Mammary epithelial cell (primary cell): ENCODE results near the gene TRAPPC3L.

Experiments used
- EZH2 ChIP-seq: IDR thresholded peaks from 2 replicates; pipeline ENCODE4 v1.6.1; 2012; ENCODE audit warnings: low read length, inconsistent platforms, borderline replicate concordance
- TF ChIP-seq, protein P1 (sequence below), 2 donors: IDR thresholded peaks in 1 of 2; conservative IDR thresholded peaks in 1 of 2; 2 replicates each; pipeline ENCODE4 v1.5.1; 2011 to 2012; ENCODE audit warnings: inconsistent platforms in 2 of 2, low read length in 2 of 2, mild to moderate bottlenecking in 2 of 2, control low read depth in 1 of 2, low read depth in 1 of 2; ENCODE audit not compliant: insufficient read depth in 1 of 2; ENCODE audit errors: extremely low read depth in 1 of 2

- no peak for TF ChIP-seq EZH2
- TF ChIP-seq, protein P1, sequence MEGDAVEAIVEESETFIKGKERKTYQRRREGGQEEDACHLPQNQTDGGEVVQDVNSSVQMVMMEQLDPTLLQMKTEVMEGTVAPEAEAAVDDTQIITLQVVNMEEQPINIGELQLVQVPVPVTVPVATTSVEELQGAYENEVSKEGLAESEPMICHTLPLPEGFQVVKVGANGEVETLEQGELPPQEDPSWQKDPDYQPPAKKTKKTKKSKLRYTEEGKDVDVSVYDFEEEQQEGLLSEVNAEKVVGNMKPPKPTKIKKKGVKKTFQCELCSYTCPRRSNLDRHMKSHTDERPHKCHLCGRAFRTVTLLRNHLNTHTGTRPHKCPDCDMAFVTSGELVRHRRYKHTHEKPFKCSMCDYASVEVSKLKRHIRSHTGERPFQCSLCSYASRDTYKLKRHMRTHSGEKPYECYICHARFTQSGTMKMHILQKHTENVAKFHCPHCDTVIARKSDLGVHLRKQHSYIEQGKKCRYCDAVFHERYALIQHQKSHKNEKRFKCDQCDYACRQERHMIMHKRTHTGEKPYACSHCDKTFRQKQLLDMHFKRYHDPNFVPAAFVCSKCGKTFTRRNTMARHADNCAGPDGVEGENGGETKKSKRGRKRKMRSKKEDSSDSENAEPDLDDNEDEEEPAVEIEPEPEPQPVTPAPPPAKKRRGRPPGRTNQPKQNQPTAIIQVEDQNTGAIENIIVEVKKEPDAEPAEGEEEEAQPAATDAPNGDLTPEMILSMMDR (conservative IDR thresholded peaks at IDR 0.05 in 1 of 2, IDR thresholded peaks at IDR 0.05 in 1 of 2; ENCODE audit: extremely low read depth in 1 of 2, insufficient read depth in 1 of 2, low read depth in 1 of 2, low read length in 2 of 2), result no peak
Measured at GRCh38 chr6:116533233-116533957, 12.1 kb downstream of the TRAPPC3L start.
